ENCODE results near the gene EPM2A.
"Not testable (repeated sequence)": the region's sequence is repeated elsewhere in the genome, so short reads cannot be mapped to it uniquely, and the experiment has no call there.

Gene EPM2A

GRCh38 chr6:145735356-145736165 is at the start of gene EPM2A:
Gene EPM2A (minus strand): TSS chr6:145735520. CDS start chr6:145735498, 22 bp downstream.
- peak; percentile 88 for DNase-seq

GRCh38 chr6:145784683-145785082 is 49.4 kb upstream of the EPM2A start:
- no peak for DNase-seq

GRCh38 chr6:145783796-145784195 is 48.5 kb upstream of the EPM2A start:
- no peak for DNase-seq

GRCh38 chr6:145772846-145773245 is 37.5 kb upstream of the EPM2A start:
- DNase-seq, result no peak

GRCh38 chr6:145765449-145765848 is 30.1 kb upstream of the EPM2A start:
- no peak for DNase-seq

- DNase-seq, result no peak
Measured at GRCh38 chr6:145763742-145764141, 28.4 kb upstream of the EPM2A start.

GRCh38 chr6:145761584-145761983 is 26.3 kb upstream of the EPM2A start:
- no peak for DNase-seq

GRCh38 chr6:145758113-145758512 is 22.8 kb upstream of the EPM2A start:
- DNase-seq, result no peak

GRCh38 chr6:145756170-145756662 is 20.9 kb upstream of the EPM2A start:
- DNase-seq, result no peak

GRCh38 chr6:145755682-145756081 is 20.4 kb upstream of the EPM2A start:
- DNase-seq, result no peak

- no peak for DNase-seq
Measured at GRCh38 chr6:145752638-145753037, 17.3 kb upstream of the EPM2A start.

- DNase-seq, result no peak
Measured at GRCh38 chr6:145749632-145750031, 14.3 kb upstream of the EPM2A start.

- DNase-seq, result no peak
Measured at GRCh38 chr6:145745861-145746260, 10.5 kb upstream of the EPM2A start.

- DNase-seq, result no peak
Measured at GRCh38 chr6:145744619-145745018, 9.3 kb upstream of the EPM2A start.

- no peak for DNase-seq
Measured at GRCh38 chr6:145743332-145743731, 8.0 kb upstream of the EPM2A start.

GRCh38 chr6:145742472-145742871 is 7.2 kb upstream of the EPM2A start:
- not testable (repeated sequence) for DNase-seq

- DNase-seq, result not testable (repeated sequence)
Measured at GRCh38 chr6:145739685-145740084, 4.4 kb upstream of the EPM2A start.

GRCh38 chr6:145738265-145738664 is 2.9 kb upstream of the EPM2A start:
- no peak for DNase-seq

GRCh38 chr6:145736661-145737144 is 1.4 kb upstream of the EPM2A start:
- DNase-seq, result no peak

- peak; percentile 94 for DNase-seq
Measured at GRCh38 chr6:145734486-145735355, 599 bp downstream of the EPM2A start.

GRCh38 chr6:145733810-145734209 is 1.5 kb downstream of the EPM2A start:
- no peak for DNase-seq

GRCh38 chr6:145733207-145733606 is 2.1 kb downstream of the EPM2A start:
- DNase-seq, result no peak

- DNase-seq, result no peak
Measured at GRCh38 chr6:145731447-145731846, 3.9 kb downstream of the EPM2A start.

- DNase-seq, result no peak
Measured at GRCh38 chr6:145729887-145730286, 5.4 kb downstream of the EPM2A start.

All from left hindlimb (tissue), 1 donor.